Kidney (tissue), 14 donors: ENCODE results near the gene GRIA2. TPM values are rescaled to one million over a fixed set of nuclear protein-coding genes. Genes with fewer than 3 reads are reported as not detected.

Experiments
- DNase-seq, 5 donors: peaks; one replicate each; pipeline ENCODE4 v3.0.0-alpha.2; 2013 to 2020
- FAIRE-seq: peaks from 2 replicates; lab custom pipeline; 2012; peaks lifted over from hg19 to GRCh38; lab: Jason Lieb, UNC
- H3K27ac ChIP-seq, 2 donors: one replicate each; pipeline ENCODE4 v1.7.0; 2013; ENCODE audit warnings: low read depth in 2 of 2, low read length in 2 of 2, inconsistent platforms in 1 of 2
- H3K27me3 ChIP-seq: one replicate; pipeline ENCODE4 v1.7.1; 2013; ENCODE audit warnings: low read length, inconsistent platforms; ENCODE audit not compliant: control insufficient read depth, insufficient read depth
- H3K36me3 ChIP-seq, 3 donors: one replicate each; pipeline versions ENCODE4 v1.7.0 to v1.7.1; 2013; ENCODE audit warnings: low read length in 3 of 3, control low read depth in 1 of 3, inconsistent platforms in 1 of 3; ENCODE audit not compliant: insufficient read depth in 3 of 3, control insufficient read depth in 2 of 3
- H3K4me1 ChIP-seq, 3 donors: one replicate each; pipeline versions ENCODE4 v1.7.0 to v1.7.1; 2013; ENCODE audit warnings: low read length in 3 of 3, inconsistent platforms in 1 of 3, low read depth in 1 of 3; ENCODE audit not compliant: control insufficient read depth in 2 of 3, insufficient read depth in 2 of 3
- H3K4me3 ChIP-seq, 3 donors: one replicate each; pipeline versions ENCODE4 v1.7.0 to v1.8.1; 2013; ENCODE audit warnings: low read length in 3 of 3, control low read depth in 1 of 3, inconsistent platforms in 1 of 3
- H3K9ac ChIP-seq, 3 donors: one replicate each; pipeline versions ENCODE4 v1.7.0 to v1.7.1; 2013; ENCODE audit warnings: low read length in 3 of 3, control low read depth in 1 of 3, inconsistent platforms in 1 of 3
- H3K9me3 ChIP-seq, 3 donors: one replicate each; pipeline versions ENCODE4 v1.7.0 to v1.7.1; 2013; ENCODE audit warnings: low read length in 3 of 3, control low read depth in 1 of 3, inconsistent platforms in 1 of 3; ENCODE audit not compliant: control insufficient read depth in 2 of 3, insufficient read depth in 1 of 3
- intact Hi-C: fragments of 100-400 bp; cut with DNase I; formaldehyde crosslinking; loops from one replicate; pipeline ENCODE4 v1.11.1; 2022
- polyA plus RNA-seq: library from polyadenylated mRNA; stranded (reverse); fragments of 350-450 nt; fragmentation: Illumina TruSeq; extraction: RNeasy Lipid Tissue Mini Kit (QIAGEN cat#74804); gene quantifications from one replicate; pipeline ENCODE4 v1.2.3, GENCODE V29; 2014; ENCODE audit warnings: low read depth, low replicate concordance; ENCODE audit not compliant: insufficient read depth
- total RNA-seq: library from RNA; stranded (reverse); fragmentation: NEBNext Ultra II Directional; extraction: Animal tissue kit (Norgen Biotek cat#: 25700); gene quantifications from one replicate; pipeline ENCODE4 v1.2.1, GENCODE V29; 2021
- TF ChIP-seq, protein P1 (sequence below): IDR thresholded peaks from 3 replicates; pipeline ENCODE4 v1.5.1; 2012; ENCODE audit warnings: mild to moderate bottlenecking, moderate library complexity, borderline replicate concordance; ENCODE audit not compliant: insufficient read depth; ENCODE audit errors: extremely low read depth
- donor health status: control.
- donor health status: control.
- donor health status: control.
- donor health status: control.
- donor health status: control.
- donor health status: DM: yes; HTN: yes; CAD: no.
- donor health status: Normal renal cell carcinoma (clear cell type).

Gene GRIA2
- total and polyA plus RNA-seq, 2 donors from 2014 or later, result 0.54 to 0.80 TPM

DNA sequence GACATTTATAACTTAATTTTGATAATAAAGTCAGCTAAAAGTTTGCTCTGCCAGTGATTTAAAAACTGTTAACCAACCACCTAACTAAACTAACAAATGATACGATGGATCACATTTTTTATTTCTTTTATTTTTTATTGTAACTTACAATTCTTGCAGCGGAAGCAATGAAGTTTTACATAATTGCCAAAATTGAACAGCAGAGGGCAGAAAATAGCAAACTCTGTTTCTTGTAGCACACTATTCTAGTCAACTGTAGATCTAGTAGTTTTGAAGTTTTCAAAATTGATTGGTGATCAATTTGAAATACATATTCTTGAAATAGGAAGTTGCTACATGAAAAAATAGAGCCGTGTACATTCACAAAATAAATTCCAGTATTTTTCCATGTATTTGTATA is 2.8 kb upstream of the GRIA2 start:
- TF ChIP-seq, protein P1, sequence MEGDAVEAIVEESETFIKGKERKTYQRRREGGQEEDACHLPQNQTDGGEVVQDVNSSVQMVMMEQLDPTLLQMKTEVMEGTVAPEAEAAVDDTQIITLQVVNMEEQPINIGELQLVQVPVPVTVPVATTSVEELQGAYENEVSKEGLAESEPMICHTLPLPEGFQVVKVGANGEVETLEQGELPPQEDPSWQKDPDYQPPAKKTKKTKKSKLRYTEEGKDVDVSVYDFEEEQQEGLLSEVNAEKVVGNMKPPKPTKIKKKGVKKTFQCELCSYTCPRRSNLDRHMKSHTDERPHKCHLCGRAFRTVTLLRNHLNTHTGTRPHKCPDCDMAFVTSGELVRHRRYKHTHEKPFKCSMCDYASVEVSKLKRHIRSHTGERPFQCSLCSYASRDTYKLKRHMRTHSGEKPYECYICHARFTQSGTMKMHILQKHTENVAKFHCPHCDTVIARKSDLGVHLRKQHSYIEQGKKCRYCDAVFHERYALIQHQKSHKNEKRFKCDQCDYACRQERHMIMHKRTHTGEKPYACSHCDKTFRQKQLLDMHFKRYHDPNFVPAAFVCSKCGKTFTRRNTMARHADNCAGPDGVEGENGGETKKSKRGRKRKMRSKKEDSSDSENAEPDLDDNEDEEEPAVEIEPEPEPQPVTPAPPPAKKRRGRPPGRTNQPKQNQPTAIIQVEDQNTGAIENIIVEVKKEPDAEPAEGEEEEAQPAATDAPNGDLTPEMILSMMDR, result peak; percentile 31
- H3K4me1 ChIP-seq, result peaks cover 0 to 2% (median 0%) of the 10 kb centered on the region in 3 donors
- H3K4me3 ChIP-seq, result no peak overlapping the region
- no peak overlapping the region for H3K9ac ChIP-seq
- no peak overlapping the region for H3K27ac ChIP-seq
- DNase-seq (peak in 2 of 5 donors; percentile 14 to 29), FAIRE-seq (peak; percentile 49)
- no peaks in the 10 kb centered on the region for H3K36me3 ChIP-seq
- intact Hi-C loops, result no loop called here
- H3K27me3 ChIP-seq, result peaks cover 10% of the 10 kb centered on the region
- no peaks in the 10 kb centered on the region for H3K9me3 ChIP-seq

DNA sequence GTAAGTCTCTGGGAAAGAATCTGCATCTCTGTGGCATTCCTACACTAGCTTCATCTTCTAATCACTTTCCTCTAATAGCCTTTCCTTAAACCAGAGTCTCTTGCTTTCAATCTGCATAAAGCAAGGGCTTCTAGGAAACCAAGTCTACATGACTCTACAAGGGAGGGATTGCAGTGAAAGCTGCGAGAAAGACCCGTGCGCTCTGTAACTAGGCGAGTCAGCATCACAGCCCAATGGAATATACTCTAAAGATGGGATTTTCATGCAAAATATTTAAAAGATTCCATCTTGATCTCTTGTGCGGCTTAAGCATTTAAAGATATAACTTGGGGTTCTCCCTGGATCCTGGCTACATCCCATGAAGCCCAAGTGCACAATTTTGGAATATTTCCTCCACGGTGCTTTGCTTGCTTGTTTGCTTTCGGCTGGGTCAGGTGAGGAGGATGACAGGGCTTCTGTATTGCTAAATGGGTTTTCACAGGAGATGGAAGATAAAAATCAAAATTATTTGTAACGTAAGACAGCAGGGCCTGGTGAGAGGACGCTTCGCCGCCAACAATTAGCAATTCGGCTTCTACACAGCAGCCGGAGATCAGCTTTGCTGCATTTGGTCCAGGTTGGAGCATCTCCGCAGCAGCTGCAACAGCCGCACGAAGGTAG is 687 bp upstream of the GRIA2 start:
- Histone ChIP-seq H3K36me3 (no peaks in the 10 kb centered on the region), H3K9me3 (no peaks in the 10 kb centered on the region), H3K4me1 (peaks cover 0 to 2% (median 0%) of the 10 kb centered on the region in 3 donors), H3K4me3 (no peak overlapping the region), H3K27ac (no peak overlapping the region), H3K27me3 (peaks cover 10% of the 10 kb centered on the region), H3K9ac (no peak overlapping the region)
- TF ChIP-seq, protein P1, result no peak
- FAIRE-seq (no peak), DNase-seq (no peak)
- intact Hi-C loops, result no loop called here

DNA sequence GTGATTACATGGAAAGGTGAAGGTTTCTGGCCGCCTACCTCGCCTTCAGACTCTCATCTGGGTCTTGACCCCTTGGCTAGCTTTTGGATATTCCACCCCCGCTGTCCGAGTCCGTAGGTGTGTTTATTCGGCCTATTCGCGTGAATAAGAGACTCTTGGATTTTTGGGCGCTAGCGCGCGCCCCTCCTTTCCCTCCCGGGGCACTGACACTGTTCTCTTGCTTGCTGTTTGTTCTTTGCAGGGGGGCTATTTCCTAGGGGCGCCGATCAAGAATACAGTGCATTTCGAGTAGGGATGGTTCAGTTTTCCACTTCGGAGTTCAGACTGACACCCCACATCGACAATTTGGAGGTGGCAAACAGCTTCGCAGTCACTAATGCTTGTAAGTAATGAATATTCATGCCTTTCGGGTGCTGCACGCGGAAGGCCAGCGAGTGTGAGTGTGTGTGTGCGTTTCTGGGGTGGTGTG is 932 bp downstream of the GRIA2 start:
- TF ChIP-seq, protein P1, result no peak
- peak in 2 of 5 donors; percentile 1 to 34 for DNase-seq

More for the DNA sequence above, 932 bp downstream of the GRIA2 start:
- Histone ChIP-seq H3K27ac (no peak overlapping the region), H3K9me3 (no peaks in the 10 kb centered on the region), H3K9ac (no peak overlapping the region), H3K4me1 (peaks cover 0 to 2% (median 0%) of the 10 kb centered on the region in 3 donors), H3K36me3 (no peaks in the 10 kb centered on the region), H3K4me3 (no peak overlapping the region), H3K27me3 (peaks cover 10% of the 10 kb centered on the region)
- no peak for FAIRE-seq
- intact Hi-C loops, result no loop called here
